CD4-positive, alpha-beta T cell treated with Interleukin-4 for 4 hours (primary cell): ENCODE data around the gene SWAP70.

Experiments
- DNase-seq: peaks from one replicate; pipeline ENCODE4 v3.0.0-alpha.2; 2020

Gene SWAP70

GRCh38 chr11:9651899-9652748 lies 11.8 kb upstream of the SWAP70 start:
- no peak for DNase-seq

DNA sequence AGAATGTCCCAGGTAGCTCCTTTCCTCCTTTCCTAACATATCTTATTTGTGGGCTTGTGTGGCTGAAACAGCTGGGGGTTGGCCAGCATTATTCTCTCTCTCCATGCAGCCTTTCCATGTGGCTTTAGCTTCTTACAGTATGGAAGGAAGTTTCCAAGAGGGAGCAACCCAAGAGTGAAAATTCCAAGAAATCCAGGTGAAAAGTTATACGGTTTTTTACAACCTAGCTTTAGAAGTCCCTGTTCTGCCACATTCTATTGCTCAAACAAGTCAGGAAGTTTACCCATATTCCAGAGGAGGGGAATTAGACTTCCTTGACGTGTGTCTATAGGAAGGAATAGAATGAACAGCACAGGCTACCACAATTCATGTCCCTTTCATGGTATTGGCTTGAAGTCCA lies 10.0 kb upstream of the SWAP70 start:
- no peak for DNase-seq

GRCh38 chr11:9656864-9657263 lies 7.0 kb upstream of the SWAP70 start:
- DNase-seq: no peak

DNA sequence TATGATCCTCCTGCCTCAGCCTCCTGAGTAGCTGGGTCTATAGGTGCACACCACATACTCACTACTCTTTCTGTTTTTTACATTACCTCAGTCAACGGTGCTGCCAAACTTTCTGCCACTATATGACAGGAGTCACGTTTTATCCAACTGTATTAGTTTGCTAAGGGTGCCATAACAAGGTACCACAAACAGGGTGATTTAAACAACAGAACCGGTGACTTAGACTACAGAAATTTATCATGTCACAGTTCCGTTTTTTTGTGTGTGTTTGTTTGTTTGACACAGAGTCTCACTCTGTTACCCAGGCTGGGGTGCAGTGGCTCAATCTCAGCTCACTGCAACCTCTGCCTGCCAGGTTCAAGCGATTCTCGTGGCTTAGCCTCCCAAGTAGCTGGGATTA lies 6.3 kb upstream of the SWAP70 start:
- DNase-seq: no peak

GRCh38 chr11:9660886-9661285 lies 3.0 kb upstream of the SWAP70 start:
- DNase-seq: no peak

- no peak for DNase-seq
These were observed 1.6 kb upstream of the SWAP70 start for GRCh38 chr11:9662273-9662672.

GRCh38 chr11:9664276-9665171 lies 647 bp downstream of the SWAP70 start:
- no peak for DNase-seq

GRCh38 chr11:9665749-9666148 lies 1.9 kb downstream of the SWAP70 start:
- DNase-seq: no peak

- DNase-seq: no peak
These were observed 6.1 kb downstream of the SWAP70 start for GRCh38 chr11:9669954-9670353.

DNA sequence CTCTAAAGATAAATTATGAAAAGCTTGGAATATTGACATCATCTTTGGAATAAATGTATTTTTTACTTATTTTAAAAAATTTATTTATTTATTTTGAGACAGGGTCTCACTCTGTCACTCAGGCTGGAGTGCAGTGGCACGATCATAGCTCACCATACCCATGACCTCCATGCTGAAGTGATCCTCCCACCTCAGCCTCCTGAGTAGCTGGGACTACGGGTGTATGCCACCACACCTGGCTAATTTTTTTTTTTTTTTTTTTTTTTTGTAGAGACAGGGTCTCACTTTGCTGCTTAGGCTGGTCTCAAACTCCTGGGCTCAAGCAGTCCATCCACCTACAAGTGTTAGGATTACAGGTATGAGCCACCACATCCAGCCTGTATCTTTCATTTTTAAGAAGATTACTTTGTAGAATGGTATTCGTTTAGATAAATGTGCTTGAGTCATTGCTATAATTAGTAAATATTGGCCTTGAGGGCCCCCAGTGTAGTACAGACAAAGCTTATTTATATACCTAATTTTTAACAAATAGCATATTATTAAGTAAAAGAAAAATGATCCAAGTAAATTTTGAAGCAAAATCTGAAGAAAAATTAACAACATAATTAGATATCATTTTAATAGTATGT lies 8.5 kb downstream of the SWAP70 start:
- DNase-seq: no peak

GRCh38 chr11:9672918-9673317 lies 9.0 kb downstream of the SWAP70 start:
- DNase-seq: no peak

GRCh38 chr11:9675691-9676090 lies 11.8 kb downstream of the SWAP70 start:
- DNase-seq: no peak

GRCh38 chr11:9677951-9678350 lies 14.1 kb downstream of the SWAP70 start:
- no peak for DNase-seq

- no peak for DNase-seq
These were observed 14.7 kb downstream of the SWAP70 start for GRCh38 chr11:9678576-9678975.

- no peak for DNase-seq
These were observed 16.2 kb downstream of the SWAP70 start for GRCh38 chr11:9680028-9680427.

- DNase-seq: no peak
These were observed 17.9 kb downstream of the SWAP70 start for GRCh38 chr11:9681583-9682372.

DNA sequence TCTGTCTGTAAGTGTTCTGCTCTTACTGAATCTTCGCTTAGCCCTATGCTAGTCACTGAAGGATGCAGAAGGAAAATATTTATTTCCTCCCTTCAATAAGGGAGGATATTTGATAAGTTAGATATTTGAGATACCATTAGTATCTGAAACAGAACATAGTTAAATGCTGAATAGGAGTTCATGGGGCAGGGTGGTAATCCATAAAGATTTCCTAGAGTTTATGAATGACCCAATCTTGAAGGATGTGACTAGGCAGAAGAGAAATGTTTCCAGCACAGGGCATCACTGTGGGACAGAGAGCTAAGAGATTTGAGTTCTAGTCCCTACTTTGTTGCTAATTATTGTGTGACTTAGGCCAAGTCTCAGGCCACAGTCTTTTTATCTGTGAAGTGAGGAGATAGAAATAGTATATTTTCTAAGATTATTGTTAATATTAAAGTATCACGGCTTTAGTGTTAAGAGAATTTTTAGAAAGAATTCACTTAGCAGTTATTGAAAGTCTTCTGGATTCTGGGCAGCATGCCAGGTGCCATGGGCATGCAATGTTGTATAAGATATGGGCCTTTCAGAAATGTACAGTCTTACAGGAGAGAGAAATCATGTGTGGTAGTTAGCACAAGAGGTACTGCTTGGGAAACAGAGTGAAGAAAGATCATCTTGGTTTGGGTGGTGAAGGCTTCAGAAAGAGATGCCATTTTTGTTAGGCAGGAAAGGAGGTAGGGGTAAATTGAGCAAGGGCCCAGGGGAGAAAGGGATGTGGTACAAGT lies 24.0 kb downstream of the SWAP70 start:
- DNase-seq: no peak

GRCh38 chr11:9688716-9689511 lies 25.0 kb downstream of the SWAP70 start:
- DNase-seq: no peak

GRCh38 chr11:9689721-9690120 lies 25.8 kb downstream of the SWAP70 start:
- no peak for DNase-seq

GRCh38 chr11:9691865-9692264 lies 28.0 kb downstream of the SWAP70 start:
- DNase-seq: no peak

- no peak for DNase-seq
These were observed 28.8 kb downstream of the SWAP70 start for GRCh38 chr11:9692691-9693090.
